GM12873 (cell line): ENCODE results near the gene PEX14.

Experiments
- CTCF ChIP-seq: IDR thresholded peaks from 2 replicates; pipeline ENCODE4 v1.5.1; 2012; ENCODE audit warnings: low read depth, mild to moderate bottlenecking, moderate library complexity, low read length, control low read depth; ENCODE audit not compliant: insufficient read depth; ENCODE audit errors: missing control alignments

PEX14 gene

DNA sequence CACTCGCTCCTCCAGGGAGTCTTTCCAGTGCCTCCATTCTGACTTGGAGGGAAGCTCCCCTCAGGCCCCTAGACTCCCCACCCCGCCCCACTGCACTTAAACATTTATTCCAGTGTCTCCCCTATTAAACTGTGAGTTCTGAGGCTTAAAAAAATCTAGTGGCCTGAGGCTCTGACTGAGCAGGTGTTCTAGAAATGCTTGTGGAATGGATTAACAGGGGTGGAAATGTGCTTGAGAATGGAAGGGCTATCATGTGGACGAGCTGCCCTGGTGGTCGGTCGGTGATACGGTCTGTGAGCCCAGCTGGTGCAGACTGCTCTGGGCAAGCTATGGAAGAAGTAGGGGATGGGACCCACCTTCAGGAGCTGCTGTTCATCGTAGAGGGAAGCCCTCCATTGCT lies 130.2 kb downstream of the PEX14 start:
- TF ChIP-seq CTCF = no peak

DNA sequence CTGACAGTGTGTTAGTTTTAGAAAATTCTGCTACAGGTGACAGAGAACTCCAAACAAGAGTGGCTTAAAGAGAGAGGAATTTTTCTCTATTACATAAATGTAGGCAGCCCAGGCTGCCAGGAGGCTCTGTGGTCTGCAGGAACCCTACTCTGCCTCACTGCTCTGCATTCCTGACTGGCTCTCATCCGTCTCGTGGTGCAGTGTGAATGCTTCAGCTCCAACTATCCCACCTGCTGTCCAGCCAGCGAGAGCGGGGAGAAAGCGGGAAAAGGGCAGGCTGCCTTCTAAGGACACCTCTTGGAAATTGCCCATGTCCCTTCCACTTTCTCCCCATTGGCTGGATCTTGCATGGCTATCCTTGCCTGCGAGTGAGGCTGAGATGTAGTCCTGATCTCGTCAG lies 131.3 kb downstream of the PEX14 start:
- TF ChIP-seq CTCF = no peak

- no peak for TF ChIP-seq CTCF
These were observed 132.5 kb downstream of the PEX14 start for GRCh38 chr1:10607228-10607627.

GRCh38 chr1:10608690-10609089 lies 133.9 kb downstream of the PEX14 start:
- TF ChIP-seq CTCF = no peak

DNA sequence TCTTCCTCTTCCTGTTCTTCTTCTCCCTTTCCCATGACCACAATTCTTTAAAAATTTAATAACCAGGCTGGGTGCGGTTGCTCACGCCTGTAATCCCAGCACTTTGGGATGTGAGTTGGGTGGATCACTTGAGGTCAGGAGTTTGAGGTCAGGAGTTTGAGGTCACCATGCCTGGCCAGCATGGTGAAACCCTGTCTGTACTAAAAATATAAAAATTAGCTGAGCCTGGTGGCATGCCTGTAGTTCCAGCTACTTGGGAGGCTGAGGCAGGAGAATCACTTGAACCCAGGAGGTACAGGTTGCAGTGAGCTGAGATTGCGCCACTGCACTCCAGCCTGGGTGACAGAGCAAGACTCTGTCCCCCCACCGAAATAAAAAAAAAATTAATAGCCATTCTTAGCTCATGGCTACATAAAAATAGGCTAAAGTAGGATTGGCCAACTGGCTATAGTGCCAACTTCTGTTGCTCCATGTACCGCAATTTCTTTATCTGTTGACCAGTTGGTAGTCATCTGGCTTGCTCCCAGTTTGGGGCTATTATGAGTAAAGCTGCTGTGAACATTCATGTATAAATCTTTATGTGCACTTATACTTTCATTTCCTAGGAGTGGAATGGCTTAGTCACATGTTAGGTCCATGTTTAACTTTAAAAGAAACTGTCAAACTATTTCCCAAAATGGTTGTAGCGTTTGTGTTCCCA lies 136.3 kb downstream of the PEX14 start:
- TF ChIP-seq CTCF = no peak

- TF ChIP-seq CTCF = no peak
These were observed 137.8 kb downstream of the PEX14 start for GRCh38 chr1:10612436-10613160.

DNA sequence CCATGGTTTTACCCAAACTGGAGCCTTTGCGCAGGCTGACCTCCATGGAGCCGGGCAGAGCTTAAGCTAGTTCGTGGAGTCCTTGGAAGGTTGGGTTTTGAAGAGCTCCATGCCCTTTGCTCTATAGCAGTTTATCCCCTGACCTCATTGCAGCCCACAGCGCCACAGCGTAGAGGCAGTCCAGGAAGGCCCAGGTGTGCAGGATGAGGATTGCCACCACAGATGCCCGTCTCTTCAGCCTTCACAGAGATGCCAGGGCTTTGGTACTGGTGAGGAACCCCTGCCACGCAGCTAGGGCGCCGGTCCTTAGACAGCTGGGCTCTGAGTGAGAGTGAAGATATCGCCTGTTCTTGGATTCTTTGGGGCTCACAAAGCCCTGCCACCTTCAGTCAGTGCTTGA lies 138.6 kb downstream of the PEX14 start:
- TF ChIP-seq CTCF = no peak
